GM21390 (cell line): ENCODE measurements around the gene SEC22C.
"Not testable (repeated sequence)": the region's sequence is repeated elsewhere in the genome, so short reads cannot be mapped to it uniquely, and the experiment has no call there.

Source experiments
- ATAC-seq: cut with Tn5 transposase; IDR thresholded peaks from one replicate; pipeline ENCODE4 v1.9.1; 2021; ENCODE audit not compliant: unreplicated experiment

Gene SEC22C

DNA sequence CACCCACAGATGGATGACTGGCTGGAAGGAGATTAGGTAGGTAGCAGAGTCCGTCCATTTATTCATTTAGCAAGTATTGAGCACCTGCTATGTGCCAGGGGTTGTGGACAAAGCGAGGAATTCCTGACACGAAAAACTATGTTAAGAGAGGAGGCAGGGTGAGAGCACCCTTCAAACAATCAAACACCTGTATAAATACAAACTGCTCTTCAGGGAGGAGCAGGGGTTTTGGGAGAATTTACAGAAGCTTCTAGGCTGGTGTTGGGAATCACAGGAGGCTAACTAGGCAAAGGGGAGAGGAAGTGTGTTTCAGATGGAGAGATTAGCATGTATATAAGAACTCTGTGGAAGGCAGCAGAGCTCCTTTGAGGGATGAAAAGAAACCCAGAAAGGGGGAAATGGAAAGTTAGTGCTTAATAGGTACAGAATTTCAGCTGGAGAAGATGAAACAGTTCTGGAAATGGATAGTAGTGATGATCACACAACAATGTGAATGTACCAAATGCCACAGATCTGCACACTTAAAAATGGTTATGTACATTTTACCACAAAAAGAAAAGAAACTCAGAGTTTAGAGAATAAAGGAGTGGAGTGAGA lies 805 bp upstream of the SEC22C start:
- ATAC-seq = no peak

DNA sequence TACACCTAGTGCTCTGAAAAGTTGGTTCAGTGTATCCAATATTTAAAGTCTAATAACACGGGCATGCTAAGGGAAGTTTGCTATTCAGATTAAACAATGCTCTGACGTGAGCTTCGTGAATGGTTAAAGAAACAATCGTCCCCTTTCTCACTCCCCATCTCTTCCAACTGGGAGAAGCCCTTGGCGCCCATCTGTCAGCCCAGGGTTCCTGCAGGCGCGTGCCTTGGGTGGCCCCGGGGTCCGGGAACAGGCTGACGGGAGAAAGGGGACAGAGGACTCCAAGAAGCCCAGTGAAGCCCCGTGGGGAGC lies 413 bp downstream of the SEC22C start:
- peak; percentile 12 for ATAC-seq

DNA sequence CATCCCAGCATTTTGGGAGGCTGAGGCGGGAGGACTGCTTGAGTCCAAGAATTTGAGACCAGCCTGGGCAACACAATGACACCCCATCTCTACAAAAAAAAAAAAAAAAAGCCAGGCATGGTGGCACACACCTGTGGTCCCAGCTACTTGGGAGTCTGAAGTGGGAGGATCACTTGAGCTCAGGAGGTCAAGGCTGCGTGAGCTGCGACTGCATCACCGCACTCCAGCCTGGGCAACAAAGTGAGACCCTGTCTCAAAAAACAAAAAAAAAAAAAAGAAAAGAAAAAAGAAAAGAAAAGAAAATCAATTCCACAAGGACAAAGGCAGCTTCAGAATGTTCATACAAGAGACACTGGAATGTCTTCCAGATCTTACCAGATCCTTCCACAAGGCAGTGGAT lies 2.4 kb downstream of the SEC22C start:
- ATAC-seq = not testable (repeated sequence)

DNA sequence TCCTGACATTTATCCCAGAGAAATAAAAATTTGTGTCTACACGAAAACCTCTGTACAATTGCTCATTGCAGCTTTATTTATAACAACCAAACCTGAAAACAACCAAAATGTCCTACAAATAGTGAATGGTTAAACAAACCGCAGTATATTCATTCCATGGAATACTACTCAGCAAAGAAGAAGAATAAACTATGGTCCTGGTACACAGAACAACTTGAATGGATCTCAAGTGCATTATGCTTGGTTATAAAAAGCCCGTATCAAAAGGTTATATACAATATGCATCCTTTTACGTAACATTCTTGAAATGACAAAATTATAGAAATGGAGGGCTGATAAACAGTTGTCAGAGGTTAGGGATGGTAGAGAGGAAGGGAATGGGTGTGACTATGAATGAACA lies 3.7 kb downstream of the SEC22C start:
- no peak for ATAC-seq

DNA sequence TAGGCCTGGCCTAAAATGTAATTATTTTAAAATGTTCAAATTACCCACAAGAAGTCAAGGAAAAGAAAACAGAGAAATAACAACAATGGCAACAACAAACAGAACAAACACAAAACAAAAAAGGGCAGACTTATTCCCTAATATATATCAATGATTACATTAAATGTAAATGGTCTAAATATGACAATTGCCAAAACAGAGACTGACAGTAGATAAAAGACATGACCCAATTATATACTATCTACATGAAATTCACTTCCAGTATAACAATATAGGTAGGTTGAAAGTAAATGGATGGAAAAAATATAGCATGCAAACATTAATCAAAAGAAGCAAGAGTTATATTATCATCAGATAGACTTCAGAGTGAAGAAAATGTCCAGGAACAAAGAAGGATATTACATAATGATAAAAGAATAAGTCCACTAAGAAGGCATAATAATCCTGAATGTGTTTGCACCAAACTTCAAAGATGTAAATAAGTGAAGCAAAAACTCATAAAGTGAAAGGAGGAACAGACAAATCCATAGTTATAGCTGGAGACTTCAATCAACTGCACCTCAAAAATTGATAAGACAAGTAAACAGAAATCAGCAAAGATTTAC lies 6.5 kb downstream of the SEC22C start:
- no peak for ATAC-seq

DNA sequence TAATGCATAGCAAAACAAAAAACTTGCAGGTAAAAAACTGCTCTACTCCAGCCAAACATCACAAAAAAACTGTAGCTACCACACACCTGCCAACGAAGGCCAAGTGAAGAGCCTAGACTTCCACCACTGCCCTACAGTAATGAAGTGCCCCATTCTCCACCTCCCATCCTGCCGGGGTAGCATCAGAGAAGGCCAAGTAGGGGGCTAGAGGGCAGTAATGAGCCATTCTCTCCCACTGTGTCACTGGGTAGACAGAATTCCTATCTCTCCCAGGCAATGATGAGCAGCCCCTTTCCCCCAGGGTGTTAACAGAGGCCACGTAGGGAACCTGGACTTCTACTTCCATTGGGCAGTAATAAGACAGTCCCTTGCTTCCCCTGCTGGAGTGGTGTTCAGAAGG lies 9.5 kb downstream of the SEC22C start:
- ATAC-seq = no peak

DNA sequence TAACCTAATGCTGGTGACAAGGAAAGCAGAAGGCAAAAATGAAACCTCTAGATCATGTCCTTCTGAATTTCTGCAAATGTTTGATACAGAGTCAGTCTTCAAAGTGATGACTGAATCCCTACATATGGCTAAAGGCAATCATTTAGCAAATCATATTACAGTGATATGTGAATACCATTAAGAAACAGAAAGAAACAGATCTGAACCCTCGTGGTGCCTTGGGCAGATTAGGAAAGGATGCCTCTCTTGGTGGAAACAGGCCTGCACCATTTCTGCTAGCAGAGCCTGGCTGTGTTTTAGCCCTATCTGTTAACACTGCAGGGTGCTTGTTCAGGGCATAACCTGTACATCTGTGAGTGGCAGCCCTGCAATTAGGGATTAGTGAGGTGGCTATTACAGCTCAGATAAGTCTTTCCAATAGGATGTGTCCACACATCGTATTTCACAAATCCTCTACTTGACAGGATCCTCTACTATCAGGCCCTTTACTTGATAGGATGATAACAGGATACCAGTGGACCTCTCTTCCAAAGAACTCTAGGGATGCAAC lies 12.1 kb downstream of the SEC22C start:
- ATAC-seq = no peak

DNA sequence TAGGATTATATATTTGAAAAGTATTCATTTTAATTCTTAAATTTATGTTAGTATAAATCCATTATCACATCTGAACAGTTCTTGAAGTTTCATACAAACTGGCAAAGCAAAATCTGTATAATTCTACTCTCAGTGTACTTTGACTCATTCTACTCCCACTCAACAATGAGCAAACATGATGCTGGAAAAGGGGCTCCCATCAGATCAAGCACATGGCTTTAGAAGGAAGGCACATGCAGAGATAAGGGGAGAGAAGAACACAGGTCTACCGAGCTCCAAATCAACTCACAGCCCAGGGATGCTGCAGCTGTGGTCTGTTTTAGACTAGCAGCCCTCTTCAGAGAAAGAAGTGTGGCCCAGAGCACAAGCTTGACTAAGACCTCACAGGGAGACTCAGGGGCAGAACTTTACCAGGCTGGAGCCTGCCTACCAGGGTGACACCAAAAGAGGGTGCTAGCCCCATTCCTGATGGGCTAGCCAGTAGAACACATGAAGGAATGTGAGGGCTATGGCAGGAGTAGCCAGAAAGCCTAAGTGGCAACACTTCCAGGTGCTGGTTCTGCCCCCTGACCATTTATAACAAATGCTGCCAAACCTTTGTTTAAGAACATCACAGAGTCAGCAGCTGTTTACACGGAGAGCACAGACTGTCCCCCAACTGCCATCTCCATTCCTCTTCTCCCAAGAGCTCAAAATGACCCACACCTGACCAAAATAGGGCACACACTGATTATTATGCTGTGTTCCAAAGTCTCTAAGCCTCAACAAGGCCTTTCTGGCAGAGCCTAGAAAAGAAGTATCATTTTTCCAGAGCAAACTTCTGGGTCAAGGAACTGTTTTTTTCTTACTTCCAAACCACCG lies 19.5 kb downstream of the SEC22C start:
- ATAC-seq = no peak

DNA sequence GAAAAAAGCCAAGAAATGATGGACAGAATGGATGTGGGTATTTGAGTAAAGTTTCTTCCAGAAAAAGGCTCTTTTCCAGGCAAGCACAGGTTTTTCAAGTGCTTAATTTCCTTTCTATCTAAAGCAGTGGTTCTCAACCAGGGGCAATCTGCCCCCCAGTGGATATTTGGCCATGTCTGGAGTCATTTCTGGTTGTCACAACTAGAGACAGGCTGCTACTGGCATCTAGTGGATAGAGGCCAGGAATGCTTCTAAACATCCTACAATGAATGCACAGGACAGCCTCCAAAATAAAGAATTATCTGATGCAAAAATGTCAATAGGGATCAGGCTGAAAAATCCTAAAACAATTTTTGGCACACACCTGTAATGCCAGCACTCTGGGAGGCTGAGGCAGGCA lies 23.9 kb downstream of the SEC22C start:
- ATAC-seq = no peak

DNA sequence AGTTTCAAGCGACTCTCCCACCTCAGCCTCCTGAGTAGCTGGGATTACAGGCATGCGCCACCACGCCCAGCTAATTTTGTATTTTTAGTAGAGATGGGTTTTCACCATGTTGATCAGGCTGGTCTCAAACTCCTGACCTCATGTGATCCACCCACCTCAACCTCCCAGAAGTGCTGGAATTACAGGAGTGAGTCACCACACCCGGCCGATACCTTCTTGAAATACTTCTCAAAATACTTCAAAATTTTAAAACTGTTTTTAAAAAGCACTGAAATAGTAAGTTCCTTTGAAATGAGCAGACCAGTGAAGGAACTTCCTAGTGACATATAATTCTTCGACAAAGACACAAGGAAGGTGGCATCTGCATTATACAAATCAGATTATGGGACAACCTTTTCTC lies 24.9 kb downstream of the SEC22C start:
- ATAC-seq = not testable (repeated sequence)

DNA sequence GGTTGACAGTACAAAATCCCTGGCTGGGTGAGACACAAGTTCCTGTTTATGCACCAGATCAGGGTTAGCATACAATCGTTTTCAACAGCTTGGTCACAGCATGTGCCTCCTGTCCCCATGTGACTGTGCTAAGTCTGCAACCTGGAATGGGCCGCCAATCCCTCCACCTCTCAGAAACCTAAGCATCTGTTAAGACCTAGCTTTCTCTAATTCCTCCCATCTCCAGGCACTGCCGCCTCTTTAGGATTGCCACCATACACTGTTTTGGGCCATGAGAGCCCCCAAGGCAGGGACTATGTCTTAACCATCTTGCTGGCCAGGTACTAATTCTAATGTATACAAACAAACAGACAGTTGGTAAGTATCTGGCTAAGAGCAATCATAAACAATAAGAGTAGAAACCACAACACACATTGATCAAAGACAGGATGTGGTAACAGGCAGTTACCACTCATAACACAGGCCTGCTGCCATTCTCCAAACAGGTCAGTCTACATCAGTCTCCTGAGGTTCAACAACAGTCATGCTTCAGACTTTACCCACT lies 25.6 kb downstream of the SEC22C start:
- ATAC-seq = peak; percentile 84

DNA sequence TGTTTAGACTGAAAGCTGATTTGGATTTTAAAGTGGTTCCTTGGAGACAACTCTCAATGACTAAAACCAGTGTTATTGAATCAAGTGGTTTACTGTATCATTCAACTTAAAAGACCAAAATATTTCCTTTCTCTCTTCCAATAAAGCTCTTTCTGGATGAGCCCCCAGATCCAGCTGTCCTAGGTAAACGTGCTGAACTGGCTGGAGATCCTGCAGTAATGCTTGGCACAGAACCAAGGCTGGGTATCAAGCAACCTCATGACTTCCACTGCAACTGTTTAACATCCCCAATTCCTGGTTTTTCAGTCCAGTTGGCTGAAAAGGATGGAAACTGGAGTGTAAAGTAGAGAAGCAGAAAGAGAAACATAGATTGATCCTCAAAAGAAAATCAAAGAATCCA lies 28.9 kb downstream of the SEC22C start:
- ATAC-seq = no peak

DNA sequence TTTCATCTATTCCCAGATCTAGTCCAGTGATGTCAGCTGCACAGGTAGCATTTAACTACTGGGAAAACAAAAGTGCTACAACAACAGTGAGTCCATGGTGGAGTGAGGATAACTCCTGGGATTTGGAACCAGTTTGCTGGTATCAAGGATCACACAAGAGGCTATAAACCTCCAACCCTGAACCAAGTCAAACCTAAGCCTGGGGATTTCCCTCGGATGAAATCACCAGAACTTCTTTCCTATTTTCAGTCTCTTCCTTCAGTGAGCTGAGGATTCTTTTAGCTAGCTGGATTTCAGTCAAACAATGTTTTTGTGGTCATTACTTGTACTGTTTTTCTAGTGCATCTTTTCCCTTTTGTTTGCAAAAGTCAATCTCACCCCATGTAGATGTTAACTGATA lies 31.5 kb downstream of the SEC22C start:
- ATAC-seq = no peak

DNA sequence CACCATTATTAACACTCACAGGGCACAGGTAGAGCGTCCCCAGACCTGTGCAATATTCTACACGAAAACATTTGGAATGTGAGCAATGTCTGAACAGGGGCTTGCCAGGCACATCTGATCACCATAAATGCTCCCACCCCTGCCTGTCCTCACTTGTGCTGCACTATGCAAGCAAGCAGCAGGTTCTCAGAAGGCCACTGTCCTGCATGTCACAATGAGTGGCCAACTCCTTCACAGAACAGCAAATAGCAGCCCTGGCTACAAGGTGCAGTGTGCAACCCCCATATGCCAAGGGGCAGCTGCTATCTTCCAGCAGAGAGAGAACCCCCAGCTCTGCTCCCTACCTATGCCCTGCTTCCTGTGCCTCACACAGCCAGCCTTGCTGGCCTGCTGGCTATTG lies 32.6 kb downstream of the SEC22C start:
- no peak for ATAC-seq

DNA sequence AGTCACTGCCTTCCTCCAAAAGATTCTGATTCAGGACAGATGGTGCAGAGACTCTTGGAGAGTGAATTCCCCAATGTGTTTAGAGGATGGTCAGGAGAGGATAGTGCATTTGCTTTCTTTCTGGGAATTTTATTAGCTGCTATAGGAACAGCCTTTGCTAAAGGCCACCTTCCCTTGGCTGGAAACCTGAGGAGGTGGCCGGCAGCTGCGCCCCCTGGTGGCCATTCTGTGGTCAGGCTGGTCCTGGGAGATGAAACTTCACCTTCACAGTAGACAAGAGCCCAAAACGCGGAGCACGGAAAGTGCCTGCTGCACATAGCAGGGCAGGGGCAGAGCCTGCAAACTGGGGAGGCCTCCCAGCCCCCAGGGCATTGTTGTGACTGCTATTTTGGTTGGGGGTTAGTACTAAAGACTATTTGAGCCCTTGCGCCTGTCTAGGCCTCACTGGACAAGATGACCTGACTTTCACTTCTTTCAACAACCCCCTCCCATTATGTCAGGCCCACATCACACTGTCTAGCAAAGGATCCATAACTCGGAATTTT lies 34.3 kb downstream of the SEC22C start:
- peak; percentile 65 for ATAC-seq

DNA sequence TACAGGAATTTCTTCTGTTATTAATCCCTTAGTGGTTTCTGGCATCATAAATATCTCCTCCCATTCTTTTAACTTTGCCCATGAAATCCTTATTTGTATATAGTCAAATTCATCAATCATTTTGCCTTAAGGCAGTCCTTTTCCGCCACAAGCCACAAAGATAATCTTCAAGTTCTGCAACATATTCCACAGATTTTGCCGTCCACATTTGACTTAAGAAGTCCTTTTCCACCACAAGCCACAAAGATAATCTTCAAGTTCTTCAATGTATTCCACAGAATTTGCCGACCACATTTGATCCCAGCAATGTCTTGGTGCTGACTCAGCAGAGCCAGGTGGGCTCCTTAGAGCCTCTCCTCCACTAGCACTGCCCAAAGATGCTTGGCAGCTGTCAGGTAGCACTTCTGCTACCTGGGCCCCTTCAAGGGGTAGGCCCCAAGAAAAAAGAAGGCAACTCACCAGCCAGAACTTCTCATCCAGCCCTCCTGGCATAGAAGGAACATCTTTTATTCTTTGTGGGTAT lies 35.0 kb downstream of the SEC22C start:
- ATAC-seq = no peak

DNA sequence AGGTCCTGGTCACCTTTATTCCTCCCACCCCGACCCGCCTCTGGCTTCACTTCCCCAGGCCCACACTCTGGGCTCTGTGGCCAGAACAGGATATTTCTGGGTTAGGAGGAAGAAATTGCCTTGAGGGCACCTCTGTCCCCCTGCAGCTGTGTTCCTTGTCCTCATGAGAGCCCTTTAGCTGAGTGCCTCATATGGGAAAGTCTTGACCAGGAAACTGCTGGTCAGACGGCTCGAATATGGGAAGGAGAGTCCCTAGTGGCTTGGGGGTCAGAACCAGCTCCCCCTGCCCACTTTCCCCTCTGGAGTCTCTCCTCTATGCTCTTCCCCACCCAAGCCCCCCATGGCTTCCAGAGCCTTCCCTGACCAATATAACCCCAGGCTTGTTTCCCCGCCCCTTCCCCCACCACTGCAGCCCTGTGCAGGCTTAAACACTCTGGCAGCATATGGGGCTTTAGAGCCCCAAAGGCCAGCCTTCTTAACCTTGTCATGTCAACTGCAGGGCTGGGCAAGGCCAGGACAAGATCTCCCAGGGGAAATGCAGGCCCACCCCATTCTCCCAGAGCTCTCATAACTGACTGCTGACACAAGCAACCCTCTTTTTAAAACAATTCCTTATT lies 36.4 kb downstream of the SEC22C start:
- ATAC-seq = no peak

DNA sequence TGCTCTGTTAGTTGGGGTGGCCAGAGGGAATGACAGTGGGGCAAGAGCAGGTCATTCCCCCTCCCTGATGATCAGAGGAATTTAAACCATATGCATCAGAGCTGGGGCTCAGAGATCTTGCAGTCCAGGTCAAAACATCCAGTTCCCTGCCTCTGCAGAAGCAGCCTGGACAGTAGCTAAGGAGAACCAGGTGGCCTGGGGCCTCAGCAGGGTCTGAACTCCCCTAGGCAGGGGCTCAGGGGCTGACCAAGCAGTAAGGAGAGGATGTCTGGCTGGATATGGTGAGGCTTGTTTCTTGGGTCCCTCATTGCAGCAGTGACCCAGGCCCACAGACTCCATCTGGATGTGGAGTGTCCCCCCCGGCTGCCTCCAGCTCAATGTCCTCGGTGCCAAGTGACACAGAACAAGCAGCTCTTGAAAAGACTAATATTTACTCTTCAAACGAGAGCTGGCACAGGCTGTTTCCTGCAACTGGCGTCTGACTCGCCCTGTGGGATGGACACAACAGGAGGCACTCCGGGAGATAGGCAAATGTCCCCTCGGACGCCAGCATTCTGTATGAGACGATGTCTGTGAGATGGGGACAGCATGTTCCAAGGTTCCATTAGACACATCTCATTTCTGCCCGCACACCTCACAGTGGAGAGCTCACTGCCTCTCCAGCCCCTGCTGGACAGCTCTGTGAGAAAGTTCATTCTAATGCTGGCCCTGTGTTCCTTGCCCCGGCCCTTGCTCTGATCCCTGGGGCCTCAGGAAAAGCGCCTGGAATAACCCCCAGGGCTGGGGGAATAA lies 37.1 kb downstream of the SEC22C start:
- ATAC-seq = no peak

DNA sequence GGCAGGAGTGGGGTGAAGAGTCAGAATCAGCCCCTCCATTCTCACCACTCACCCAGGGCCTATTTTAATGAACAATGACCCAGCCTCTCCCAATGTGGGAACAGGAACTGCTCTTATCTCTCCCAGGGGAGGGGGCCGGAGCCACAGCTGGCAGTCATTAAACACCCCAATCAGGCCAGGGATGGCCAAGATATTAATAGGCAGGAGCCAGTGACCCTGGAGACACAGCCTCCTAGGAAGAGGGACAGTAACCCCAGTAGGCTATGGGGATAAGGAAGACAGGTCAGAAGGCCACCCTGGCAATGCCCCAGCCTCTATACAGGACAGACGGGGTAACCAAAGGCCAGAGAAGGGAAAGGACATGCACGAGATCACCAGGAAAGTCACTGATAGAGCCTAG lies 40.7 kb downstream of the SEC22C start:
- ATAC-seq = no peak
